GM18861 (cell line): ENCODE results near the gene TMEM25.
"Not testable (repeated sequence)": the region's sequence is repeated elsewhere in the genome, so short reads cannot be mapped to it uniquely, and the experiment has no call there.

Experiments
- ATAC-seq: cut with Tn5 transposase; IDR thresholded peaks from one replicate; pipeline ENCODE4 v1.9.1; 2021; ENCODE audit not compliant: unreplicated experiment

TMEM25 gene

GRCh38 chr11:118577995-118578394, 47.0 kb downstream of the TMEM25 start:
- not testable (repeated sequence) for ATAC-seq

- ATAC-seq = no peak
Observed at GRCh38 chr11:118581057-118581456, 50.1 kb downstream of the TMEM25 start.
